Measurements from ENCODE around the gene TRIP6. TPM values are rescaled to one million over a fixed set of nuclear protein-coding genes. Genes with fewer than 3 reads are reported as not detected.

The TRIP6 gene
- total RNA-seq, 1 donor from 2014 or later = 99.9 TPM

GRCh38 chr7:100825215-100825671 is 41.9 kb upstream of the TRIP6 start:
- peak overlapping the region; percentile 93 for H3K4me2 ChIP-seq (ENCODE audit: low read length)
- H3K27me3 ChIP-seq (ENCODE audit: insufficient read depth, low read length) = no peaks in the 10 kb centered on the region
- no peak overlapping the region for H3K27ac ChIP-seq (ENCODE audit: low read depth, low read length)
- peak overlapping the region; percentile 71 for H3K9ac ChIP-seq (ENCODE audit: low read length)
- H3K79me2 ChIP-seq (ENCODE audit: insufficient read depth, low read length) = peaks cover 39% of the 10 kb centered on the region
- Mint-ChIP-seq H3K27ac (ENCODE audit: unreplicated experiment) (no peak overlapping the region), H3K36me3 (ENCODE audit: low read depth, unreplicated experiment) (peaks cover 11% of the 10 kb centered on the region), H3K4me1 (ENCODE audit: low read depth, unreplicated experiment) (peaks cover 8% of the 10 kb centered on the region), H3K27me3 (ENCODE audit: low read depth, unreplicated experiment) (no peaks in the 10 kb centered on the region), H3K9me3 (ENCODE audit: unreplicated experiment) (no peaks in the 10 kb centered on the region), H3K4me3 (ENCODE audit: unreplicated experiment) (peak overlapping the region; percentile 94)
- no peak for FAIRE-seq
- DNase-seq (ENCODE audit: low read depth) = no peak
- no peak for TF ChIP-seq EZH2 (IDR thresholded peaks at IDR 0.05; ENCODE audit: insufficient read depth, low read length)
- TF ChIP-seq CTCF (IDR thresholded peaks at IDR 0.05; ENCODE audit: insufficient read depth, low read depth, low read length) = no peak
- peaks cover 17% of the 10 kb centered on the region for H3K4me1 ChIP-seq (ENCODE audit: insufficient read depth, low read length)
- H2AFZ ChIP-seq (ENCODE audit: low read depth, low read length) = peak overlapping the region; percentile 44
- no peaks in the 10 kb centered on the region for H3K9me3 ChIP-seq (ENCODE audit: insufficient read depth, low read depth, low read length)
- peaks cover 17% of the 10 kb centered on the region for H3K36me3 ChIP-seq (ENCODE audit: insufficient read depth, low read length)
- H4K20me1 ChIP-seq (ENCODE audit: insufficient read depth, low read length) = peaks cover 51% of the 10 kb centered on the region
- peak overlapping the region; percentile 80 for H3K4me3 ChIP-seq (ENCODE audit: insufficient read depth, low read depth, low read length)

GRCh38 chr7:100825751-100826513 is 41.3 kb upstream of the TRIP6 start:
- Mint-ChIP-seq H3K27me3 (ENCODE audit: low read depth, unreplicated experiment) (no peaks in the 10 kb centered on the region), H3K9me3 (ENCODE audit: unreplicated experiment) (no peaks in the 10 kb centered on the region), H3K36me3 (ENCODE audit: low read depth, unreplicated experiment) (peaks cover 7% of the 10 kb centered on the region), H3K27ac (ENCODE audit: unreplicated experiment) (peak overlapping the region; percentile 84), H3K4me1 (ENCODE audit: low read depth, unreplicated experiment) (peaks cover 8% of the 10 kb centered on the region), H3K4me3 (ENCODE audit: unreplicated experiment) (peak overlapping the region; percentile 94)
- no peak overlapping the region for H3K27ac ChIP-seq (ENCODE audit: low read depth, low read length)
- TF ChIP-seq EZH2 (IDR thresholded peaks at IDR 0.05; ENCODE audit: insufficient read depth, low read length) (no peak), CTCF (IDR thresholded peaks at IDR 0.05; ENCODE audit: insufficient read depth, low read depth, low read length) (peak; percentile 24)
- peaks cover 17% of the 10 kb centered on the region for H3K4me1 ChIP-seq (ENCODE audit: insufficient read depth, low read length)
- peak overlapping the region; percentile 80 for H3K4me3 ChIP-seq (ENCODE audit: insufficient read depth, low read depth, low read length)
- peaks cover 11% of the 10 kb centered on the region for H3K36me3 ChIP-seq (ENCODE audit: insufficient read depth, low read length)
- no peaks in the 10 kb centered on the region for H3K9me3 ChIP-seq (ENCODE audit: insufficient read depth, low read depth, low read length)
- FAIRE-seq = no peak
- H3K9ac ChIP-seq (ENCODE audit: low read length) = peak overlapping the region; percentile 71
- DNase-seq (ENCODE audit: low read depth) = peak; percentile 26
- no peaks in the 10 kb centered on the region for H3K27me3 ChIP-seq (ENCODE audit: insufficient read depth, low read length)
- peak overlapping the region; percentile 60 for H2AFZ ChIP-seq (ENCODE audit: low read depth, low read length)
- H4K20me1 ChIP-seq (ENCODE audit: insufficient read depth, low read length) = peaks cover 45% of the 10 kb centered on the region
- H3K79me2 ChIP-seq (ENCODE audit: insufficient read depth, low read length) = peaks cover 39% of the 10 kb centered on the region
- H3K4me2 ChIP-seq (ENCODE audit: low read length) = peak overlapping the region; percentile 93

Data from astrocyte (in vitro differentiated cells and primary cell).